H1 (cell line): ENCODE measurements around the gene CDK9. TPM values are rescaled to one million over a fixed set of nuclear protein-coding genes. Genes with fewer than 3 reads are reported as not detected.
A peak's percentile ranks its signal among the peaks of the same experiment; 100 is the strongest.

Experiments
- ASH2L ChIP-seq: fragments of 200-600, 300-600 bp; sonication (generic); IDR thresholded peaks from one replicate; pipeline ENCODE4 v1.7.1; 2017; ENCODE audit warnings: low read length
- ATF2 ChIP-seq: IDR thresholded peaks from 2 replicates; pipeline ENCODE4 v1.6.1; 2012; ENCODE audit warnings: low read length, inconsistent platforms
- BRCA1 ChIP-seq: IDR thresholded peaks from 2 replicates; pipeline ENCODE4 v1.6.1; 2012; ENCODE audit warnings: low read depth, low read length, improper control_type of control experiment
- CREB1 ChIP-seq: IDR thresholded peaks from 2 replicates; pipeline ENCODE4 v1.6.1; 2012; ENCODE audit warnings: inconsistent platforms
- CTBP2 ChIP-seq: IDR thresholded peaks from 2 replicates; pipeline ENCODE4 v1.7.0; 2011; ENCODE audit warnings: borderline replicate concordance, mild to moderate bottlenecking, moderate library complexity, mixed read lengths, low read length; ENCODE audit not compliant: insufficient read depth, insufficient read length
- EGR1 ChIP-seq: IDR thresholded peaks from 2 replicates; pipeline ENCODE4 v1.6.1; 2011; ENCODE audit warnings: low read depth, low read length, borderline replicate concordance
- HDAC2 ChIP-seq, 2 experiments: fragments of 300-600 bp in 1 of 2; sonication (generic) in 1 of 2; IDR thresholded peaks; 2 replicates each; pipeline ENCODE4 v1.6.1; 2011 to 2012; ENCODE audit warnings: low read depth in 2 of 2, low read length in 2 of 2, mild to moderate bottlenecking in 2 of 2, moderate library complexity in 2 of 2, borderline replicate concordance in 1 of 2, inconsistent platforms in 1 of 2
- JUN ChIP-seq: IDR thresholded peaks from 2 replicates; pipeline ENCODE4 v1.6.1; 2011; ENCODE audit warnings: low read depth, mild to moderate bottlenecking, improper control_type of control experiment, low read length
- KDM4A ChIP-seq: IDR thresholded peaks from one replicate; pipeline ENCODE4 v1.7.1; 2012; ENCODE audit warnings: low read depth, mild to moderate bottlenecking, moderate library complexity, low read length, inconsistent platforms; ENCODE audit not compliant: severe bottlenecking
- NRF1 ChIP-seq: IDR thresholded peaks from 2 replicates; pipeline ENCODE4 v1.6.1; 2011; ENCODE audit warnings: mild to moderate bottlenecking, low read depth, low read length, improper control_type of control experiment
- POLR2AphosphoS5 ChIP-seq: IDR thresholded peaks from 2 replicates; pipeline ENCODE4 v1.6.1; 2011; ENCODE audit warnings: low read depth, low read length
- RAD21 ChIP-seq, 2 experiments: IDR thresholded peaks in 1 of 2; conservative IDR thresholded peaks in 1 of 2; 2 replicates each; pipeline ENCODE4 v1.6.1; 2011; ENCODE audit warnings: low read depth in 2 of 2, low read length in 2 of 2, improper control_type of control experiment in 1 of 2, inconsistent platforms in 1 of 2, mild to moderate bottlenecking in 1 of 2, moderate library complexity in 1 of 2
- RBBP5 ChIP-seq: IDR thresholded peaks from 2 replicates; pipeline ENCODE4 v1.7.1; 2012; ENCODE audit warnings: low read depth, mild to moderate bottlenecking, inconsistent platforms, low read length, moderate library complexity, borderline replicate concordance
- RFX5 ChIP-seq: IDR thresholded peaks from 2 replicates; pipeline ENCODE4 v1.6.1; 2011; ENCODE audit warnings: low read depth, low read length, improper control_type of control experiment, borderline replicate concordance
- SAP30 ChIP-seq: fragments of 300-600 bp; sonication (generic); IDR thresholded peaks from 2 replicates; pipeline ENCODE4 v1.7.1; 2012; ENCODE audit warnings: low read length, moderate library complexity, mild to moderate bottlenecking, inconsistent platforms; ENCODE audit not compliant: insufficient read depth, insufficient replicate concordance
- SP4 ChIP-seq: IDR thresholded peaks from 2 replicates; pipeline ENCODE4 v1.6.1; 2012; ENCODE audit warnings: low read length, inconsistent platforms
- YY1 ChIP-seq: IDR thresholded peaks from 2 replicates; pipeline ENCODE4 v1.6.1; 2011; ENCODE audit warnings: low read depth, mild to moderate bottlenecking, low read length
- ZNF274 ChIP-seq: IDR thresholded peaks from 2 replicates; pipeline ENCODE4 v1.7.0; 2012; ENCODE audit warnings: low read length, borderline replicate concordance; ENCODE audit errors: extremely low read depth
- polyA plus RNA-seq, 7 experiments: library from polyadenylated mRNA; depleted of rRNA in 3 of 7; stranded (reverse) in 5 of 7; unstranded in 2 of 7; fragments of >200 nt in 5 of 7; fragments of 200-250 nt in 2 of 7; gene quantifications; 1 replicate in 5 of 7; 2 replicates in 1 of 7; 4 replicates in 1 of 7; pipeline versions ENCODE4 v1.2.1 to v1.2.3, GENCODE V29; 2011 to 2013; ENCODE audit warnings: missing spikeins in 2 of 7, mixed read lengths in 2 of 7
- total RNA-seq: library from RNA; stranded (reverse); fragmentation: NEBNext Ultra II Directional; extraction: Animal tissue kit (Norgen Biotek cat#: 25700); gene quantifications from 2 replicates; pipeline ENCODE4 v1.2.1, GENCODE V29; 2021

The CDK9 gene
- total and polyA plus RNA-seq, 2 of the 8 experiments (the other 6 are each of a cell fraction or from before 2014, with no cell fraction given), result 69.1 to 87.5 TPM

- TF ChIP-seq RAD21 (IDR thresholded peaks at IDR 0.05 in 1 of 2, conservative IDR thresholded peaks at IDR 0.05 in 1 of 2; ENCODE audit: low read depth in 2 of 2, low read length in 2 of 2) (no peak), ZNF274 (no peak), BRCA1 (no peak), SAP30 (no peak), HDAC2 (IDR thresholded peaks at IDR 0.05; ENCODE audit: borderline replicate concordance in 1 of 2, low read depth in 2 of 2, low read length in 2 of 2) (no peak; a peak in 1 of 4 replicates), ATF2 (peak; percentile 92), SP4 (0 out of 2 replicates have a peak, but pooled peaks have one; percentile 30), ASH2L (peak; percentile 70), JUN (peak; percentile 77), NRF1 (no peak), KDM4A (peak; percentile 94), POLR2AphosphoS5 (no peak), RBBP5 (peak; percentile 47; the same call in 1 of the 2 replicates), CTBP2 (peak; percentile 87), EGR1 (0 out of 2 replicates have a peak, but pooled peaks have one; percentile 16), YY1 (0 out of 2 replicates have a peak, but pooled peaks have one; percentile 34), RFX5 (no peak), CREB1 (peak; percentile 7; the same call in 1 of the 2 replicates)
Observed at GRCh38 chr9:127754099-127755060, 31.5 kb upstream of the CDK9 start (continued).
